Skeletal muscle satellite cell (primary cell): Measurements from ENCODE around the gene TSC22D2.
"Not testable (repeated sequence)": the region's sequence is repeated elsewhere in the genome, so short reads cannot be mapped to it uniquely, and the experiment has no call there.

Experiments
- H3K27me3 ChIP-seq: 2 replicates; pipeline ENCODE4 v1.7.0; 2013; ENCODE audit warnings: low read length; ENCODE audit not compliant: control insufficient read depth, insufficient read depth
- H3K36me3 ChIP-seq: 2 replicates; pipeline ENCODE4 v1.7.0; 2013; ENCODE audit warnings: mild to moderate bottlenecking, control low read depth, low read length; ENCODE audit not compliant: insufficient read depth
- H3K4me1 ChIP-seq: 2 replicates; pipeline ENCODE4 v1.7.0; 2013; ENCODE audit warnings: low read length; ENCODE audit not compliant: control insufficient read depth, insufficient read depth
- H3K4me2 ChIP-seq: 2 replicates; pipeline ENCODE4 v1.7.0; 2013; ENCODE audit warnings: mild to moderate bottlenecking, low read length
- H3K4me3 ChIP-seq: 2 replicates; pipeline ENCODE4 v1.7.0; 2013; ENCODE audit warnings: low read length
- H3K9ac ChIP-seq: 2 replicates; pipeline ENCODE4 v1.7.0; 2013; ENCODE audit warnings: mild to moderate bottlenecking, low read depth, low read length, moderate library complexity
- H3K9me3 ChIP-seq: replicated peaks from 2 replicates; pipeline ENCODE4 v1.7.0; 2013; ENCODE audit warnings: mild to moderate bottlenecking, control low read depth, low read length

TSC22D2 gene

GRCh38 chr3:150469931-150470740 lies 62.0 kb downstream of the TSC22D2 start:
- peaks cover 21% of the 10 kb centered on the region for H3K4me1 ChIP-seq
- no peaks in the 10 kb centered on the region for H3K9me3 ChIP-seq
- peak overlapping the region; percentile 35 for H3K9ac ChIP-seq
- peak overlapping the region; percentile 64 for H3K4me2 ChIP-seq
- no peaks in the 10 kb centered on the region for H3K27me3 ChIP-seq
- H3K36me3 ChIP-seq, result no peaks in the 10 kb centered on the region
- no peak overlapping the region for H3K4me3 ChIP-seq

DNA sequence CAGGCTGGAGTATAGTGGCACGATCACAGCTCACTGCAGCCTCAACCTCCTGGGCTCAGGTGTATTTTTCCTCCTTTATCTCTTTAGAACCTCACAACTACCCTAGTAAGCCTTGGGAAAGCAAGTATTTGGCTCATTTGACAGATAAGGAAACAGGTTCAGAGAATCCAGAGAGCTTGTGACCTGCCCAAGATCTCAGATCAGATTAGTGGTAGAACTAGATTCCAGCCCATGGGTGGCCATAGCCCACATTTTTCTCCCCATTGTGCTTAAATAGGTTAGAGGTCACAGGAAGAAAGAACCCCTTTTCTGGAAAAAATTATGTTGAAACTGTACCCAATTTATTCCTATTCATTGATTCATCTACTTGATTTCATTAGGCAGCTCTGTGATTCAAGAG lies 64.3 kb downstream of the TSC22D2 start:
- H3K9ac ChIP-seq, result no peak overlapping the region
- no peaks in the 10 kb centered on the region for H3K36me3 ChIP-seq
- no peak overlapping the region for H3K4me2 ChIP-seq
- no peaks in the 10 kb centered on the region for H3K9me3 ChIP-seq
- H3K27me3 ChIP-seq, result no peaks in the 10 kb centered on the region
- no peak overlapping the region for H3K4me3 ChIP-seq
- H3K4me1 ChIP-seq, result peaks cover 21% of the 10 kb centered on the region

- H3K4me3 ChIP-seq, H3K36me3 ChIP-seq, H3K4me2 ChIP-seq, H3K9ac ChIP-seq, H3K9me3 ChIP-seq, H3K27me3 ChIP-seq: not testable (repeated sequence)
- H3K4me1 ChIP-seq, result peaks cover 21% of the 10 kb centered on the region
These were observed 65.1 kb downstream of the TSC22D2 start for GRCh38 chr3:150473161-150473560.

- H3K4me1 ChIP-seq, result no peaks in the 10 kb centered on the region
- no peak overlapping the region for H3K4me2 ChIP-seq
- no peaks in the 10 kb centered on the region for H3K36me3 ChIP-seq
- no peak overlapping the region for H3K4me3 ChIP-seq
- H3K9ac ChIP-seq, result no peak overlapping the region
- H3K27me3 ChIP-seq, result no peaks in the 10 kb centered on the region
- H3K9me3 ChIP-seq, result no peaks in the 10 kb centered on the region
These were observed 71.3 kb downstream of the TSC22D2 start for GRCh38 chr3:150479370-150479769.

- Histone ChIP-seq H3K36me3 (no peaks in the 10 kb centered on the region), H3K27me3 (no peaks in the 10 kb centered on the region)
These were observed 72.8 kb downstream of the TSC22D2 start for GRCh38 chr3:150480877-150481276.

DNA sequence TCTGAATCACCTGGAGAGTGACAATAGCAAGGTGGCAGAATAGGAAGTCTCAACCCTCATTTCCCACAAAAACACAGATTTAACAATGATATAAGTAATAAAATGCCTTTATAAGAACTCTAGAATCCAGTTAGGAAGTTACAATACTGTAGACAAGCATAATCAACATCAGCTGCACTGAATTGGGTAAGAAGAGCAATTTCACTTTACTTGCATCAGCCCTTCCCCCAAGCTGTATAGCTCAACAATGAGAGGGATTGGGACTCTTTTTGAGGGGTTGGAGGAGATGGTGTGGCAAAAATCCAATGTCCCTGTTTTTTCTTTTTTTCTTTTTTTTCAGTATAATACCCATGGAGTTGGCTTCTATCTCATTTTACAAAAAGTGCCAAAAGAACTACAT lies 75.1 kb downstream of the TSC22D2 start:
- Histone ChIP-seq H3K4me2 (no peak overlapping the region), H3K27me3 (no peaks in the 10 kb centered on the region), H3K9ac (no peak overlapping the region), H3K4me1 (no peaks in the 10 kb centered on the region), H3K4me3 (no peak overlapping the region), H3K9me3 (no peaks in the 10 kb centered on the region), H3K36me3 (no peaks in the 10 kb centered on the region)

More at GRCh38 chr3:150480877-150481276, 72.8 kb downstream of the TSC22D2 start:
- H3K4me3 ChIP-seq, result no peak overlapping the region
- no peaks in the 10 kb centered on the region for H3K4me1 ChIP-seq
- no peak overlapping the region for H3K9ac ChIP-seq
- H3K4me2 ChIP-seq, result no peak overlapping the region
- no peaks in the 10 kb centered on the region for H3K9me3 ChIP-seq

DNA sequence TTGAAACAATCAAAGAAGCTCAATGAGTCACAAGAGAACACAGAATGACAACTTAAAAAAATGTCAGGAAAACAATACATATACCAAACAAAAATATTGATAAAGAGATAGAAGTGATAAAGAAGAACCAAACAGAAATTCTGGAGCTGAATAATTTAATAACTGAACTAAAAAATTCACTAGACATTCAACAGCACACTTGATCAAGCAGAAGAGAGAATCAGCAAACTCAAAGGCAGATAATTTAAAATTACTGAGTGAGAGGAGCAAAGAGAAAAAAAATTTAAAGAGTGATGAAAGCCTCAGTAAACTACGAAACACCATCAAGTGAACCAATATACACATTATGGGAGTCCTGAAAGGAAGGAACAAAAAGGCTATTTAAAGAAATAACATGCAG lies 76.3 kb downstream of the TSC22D2 start:
- Histone ChIP-seq H3K4me3 (no peak overlapping the region), H3K4me2 (no peak overlapping the region), H3K9me3 (no peaks in the 10 kb centered on the region), H3K36me3 (no peaks in the 10 kb centered on the region), H3K9ac (no peak overlapping the region), H3K27me3 (no peaks in the 10 kb centered on the region), H3K4me1 (no peaks in the 10 kb centered on the region)

- Histone ChIP-seq H3K4me1 (no peaks in the 10 kb centered on the region), H3K27me3 (no peaks in the 10 kb centered on the region), H3K4me2 (no peak overlapping the region), H3K36me3 (no peaks in the 10 kb centered on the region), H3K4me3 (no peak overlapping the region), H3K9ac (no peak overlapping the region), H3K9me3 (no peaks in the 10 kb centered on the region)
These were observed 80.8 kb downstream of the TSC22D2 start for GRCh38 chr3:150488867-150489266.

DNA sequence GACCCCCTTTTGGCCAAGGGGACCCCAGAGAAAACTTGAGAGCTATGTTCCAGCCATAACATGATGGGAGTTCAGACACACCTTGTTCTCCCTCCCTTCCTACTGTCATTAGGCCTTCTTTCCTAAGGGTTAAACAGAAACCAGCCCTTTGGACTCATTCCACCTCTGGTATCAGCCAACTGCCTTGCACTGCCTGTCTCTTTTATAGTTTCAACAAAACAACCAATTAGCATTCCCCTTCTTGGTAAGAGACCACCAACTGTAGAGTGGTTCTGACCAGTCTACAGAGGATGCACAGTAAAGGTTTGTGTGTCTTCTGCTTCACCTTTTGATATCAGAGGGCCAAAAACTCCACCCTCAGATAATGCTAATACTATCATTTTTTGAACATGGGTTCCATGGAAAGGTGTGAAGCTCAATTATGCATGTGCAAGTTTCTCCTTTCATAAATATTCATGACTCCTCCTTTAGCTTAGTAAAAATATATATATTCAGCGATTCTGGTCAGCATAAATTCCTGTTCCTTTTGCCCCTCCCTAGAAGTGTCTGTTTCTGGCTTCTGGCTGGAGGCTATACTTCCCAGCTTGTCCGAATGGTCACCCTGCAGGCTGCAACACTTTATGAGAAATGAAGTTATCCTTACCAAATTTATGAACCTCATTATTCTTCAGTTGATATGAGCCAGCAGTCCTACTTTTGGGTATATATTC lies 82.3 kb downstream of the TSC22D2 start:
- Histone ChIP-seq H3K9me3 (no peaks in the 10 kb centered on the region), H3K36me3 (no peaks in the 10 kb centered on the region), H3K4me3 (no peak overlapping the region), H3K27me3 (no peaks in the 10 kb centered on the region), H3K4me2 (no peak overlapping the region), H3K4me1 (no peaks in the 10 kb centered on the region), H3K9ac (no peak overlapping the region)

DNA sequence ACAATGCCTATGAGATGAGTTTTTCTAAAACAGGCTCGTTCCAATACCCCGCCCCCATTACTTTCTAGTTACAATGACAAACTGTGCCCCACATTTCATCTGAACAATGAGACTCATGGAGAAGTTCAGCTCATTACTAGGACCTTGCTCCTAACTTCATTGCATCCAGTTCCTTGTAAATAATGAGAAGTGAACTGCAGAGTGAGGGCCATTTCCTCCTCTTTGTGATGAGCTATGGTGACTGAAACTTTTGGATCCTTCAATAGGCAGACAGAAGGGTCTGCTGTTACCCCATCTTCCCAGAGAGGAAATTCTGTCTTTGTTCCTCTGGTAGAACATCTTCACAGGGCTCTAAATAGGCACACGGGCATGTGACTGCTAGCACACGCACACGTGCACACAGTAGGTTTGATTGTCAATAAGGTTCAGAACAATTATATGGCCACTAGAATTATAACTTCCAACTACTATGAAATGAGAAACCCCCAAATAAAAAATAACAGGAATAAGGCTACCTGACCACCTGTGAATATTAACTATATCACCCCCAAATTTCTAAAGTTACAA lies 86.4 kb downstream of the TSC22D2 start:
- Histone ChIP-seq H3K4me1 (peaks cover 5% of the 10 kb centered on the region), H3K36me3 (no peaks in the 10 kb centered on the region), H3K27me3 (no peaks in the 10 kb centered on the region), H3K4me2 (no peak overlapping the region), H3K4me3 (no peak overlapping the region), H3K9ac (no peak overlapping the region), H3K9me3 (no peaks in the 10 kb centered on the region)

DNA sequence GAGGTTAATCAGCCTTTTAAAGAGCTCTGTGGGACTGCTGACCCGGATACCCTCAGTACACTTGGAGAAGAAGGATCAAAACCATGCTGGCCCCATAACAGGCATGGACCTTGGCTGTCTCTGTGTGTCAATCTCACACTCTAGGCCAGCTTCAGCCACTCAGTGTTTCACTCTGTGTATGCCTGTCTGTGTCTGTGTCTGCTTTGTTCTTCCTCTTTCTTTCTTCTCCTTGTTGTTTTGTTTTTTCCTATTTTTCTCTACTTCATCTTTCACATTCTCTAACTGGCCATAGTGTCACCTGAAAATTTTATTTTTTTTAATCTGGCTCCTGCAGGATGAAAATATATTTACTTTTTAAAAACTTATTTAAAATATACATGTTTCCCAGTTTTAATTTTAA lies 87.1 kb downstream of the TSC22D2 start:
- H3K9me3 ChIP-seq, result no peaks in the 10 kb centered on the region
- no peak overlapping the region for H3K9ac ChIP-seq
- H3K27me3 ChIP-seq, result no peaks in the 10 kb centered on the region
- no peak overlapping the region for H3K4me3 ChIP-seq
- H3K4me2 ChIP-seq, result no peak overlapping the region
- H3K36me3 ChIP-seq, result no peaks in the 10 kb centered on the region
- peaks cover 5% of the 10 kb centered on the region for H3K4me1 ChIP-seq
